ENCODE measurements around the gene EIF6. TPM values are rescaled to one million over a fixed set of nuclear protein-coding genes. Genes with fewer than 3 reads are reported as not detected.
A peak's percentile ranks its signal among the peaks of the same experiment; 100 is the strongest.

Gene EIF6
- total and polyA plus RNA-seq, 9 of the 15 experiments (the other 6 are each of a cell fraction or from before 2014, with no cell fraction given), result 165 to 832 (median 229) TPM

DNA sequence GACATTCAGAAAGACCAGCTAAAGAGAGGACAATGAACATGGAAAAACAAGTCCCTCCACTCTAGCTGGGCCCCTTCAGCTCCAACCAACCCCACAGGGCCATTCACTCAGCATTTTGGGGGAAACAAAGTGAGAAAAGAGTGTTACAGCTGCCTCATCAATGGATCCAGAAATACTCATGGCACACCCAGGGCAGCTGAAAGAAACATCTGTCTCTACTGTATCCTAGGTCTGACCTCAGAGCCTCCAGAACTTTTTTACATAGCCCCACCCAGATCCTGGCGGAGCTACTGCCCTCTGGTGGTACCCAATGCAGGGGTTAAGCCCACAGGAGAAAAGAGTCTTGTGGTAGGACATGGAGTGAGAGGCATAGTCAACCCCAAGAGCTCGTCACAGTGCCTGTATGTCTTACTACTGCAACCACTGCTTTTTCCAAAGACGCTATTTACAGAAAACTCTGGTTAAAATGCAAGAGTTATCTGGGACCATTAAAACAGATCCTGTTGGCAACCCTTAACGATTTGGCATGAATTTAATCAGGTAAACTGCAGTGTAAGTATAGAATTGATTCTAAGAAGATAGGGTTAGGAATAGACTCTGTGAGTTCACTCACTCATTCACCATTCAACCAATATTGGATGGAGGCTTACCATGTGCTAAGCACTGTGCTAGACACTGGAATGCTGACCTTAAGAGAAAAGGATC is 45.0 kb upstream of the EIF6 start (continued):
- TF ChIP-seq, protein P1, sequence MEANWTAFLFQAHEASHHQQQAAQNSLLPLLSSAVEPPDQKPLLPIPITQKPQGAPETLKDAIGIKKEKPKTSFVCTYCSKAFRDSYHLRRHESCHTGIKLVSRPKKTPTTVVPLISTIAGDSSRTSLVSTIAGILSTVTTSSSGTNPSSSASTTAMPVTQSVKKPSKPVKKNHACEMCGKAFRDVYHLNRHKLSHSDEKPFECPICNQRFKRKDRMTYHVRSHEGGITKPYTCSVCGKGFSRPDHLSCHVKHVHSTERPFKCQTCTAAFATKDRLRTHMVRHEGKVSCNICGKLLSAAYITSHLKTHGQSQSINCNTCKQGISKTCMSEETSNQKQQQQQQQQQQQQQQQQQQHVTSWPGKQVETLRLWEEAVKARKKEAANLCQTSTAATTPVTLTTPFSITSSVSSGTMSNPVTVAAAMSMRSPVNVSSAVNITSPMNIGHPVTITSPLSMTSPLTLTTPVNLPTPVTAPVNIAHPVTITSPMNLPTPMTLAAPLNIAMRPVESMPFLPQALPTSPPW (CRISPR knock-in tag; IDR thresholded peaks at IDR 0.05), result peak; percentile 56
- TF ChIP-seq SETDB1 (IDR thresholded peaks at IDR 0.05; ENCODE audit: low read length) (no peak), SREBF2 (CRISPR knock-in tag; IDR thresholded peaks at IDR 0.05) (no peak), HEY1 (CRISPR knock-in tag; IDR thresholded peaks at IDR 0.05; ENCODE audit: borderline replicate concordance) (no peak), ETV6 (IDR thresholded peaks at IDR 0.05; ENCODE audit: borderline replicate concordance in 1 of 2, low read depth in 2 of 2, low read length in 1 of 2) (no peak), ETV6 (CRISPR knock-in tag; IDR thresholded peaks at IDR 0.05; ENCODE audit: borderline replicate concordance) (no peak), EGR1 (conservative IDR thresholded peaks at IDR 0.05) (no peak), ZNF12 (CRISPR knock-in tag; IDR thresholded peaks at IDR 0.05) (no peak), ZNF134 (CRISPR knock-in tag; conservative IDR thresholded peaks at IDR 0.05) (no peak), ZNF408 (CRISPR knock-in tag; IDR thresholded peaks at IDR 0.05; ENCODE audit: low read depth) (no peak), ZNF696 (CRISPR knock-in tag; conservative IDR thresholded peaks at IDR 0.05) (no peak), RAD21 (CRISPR knock-in tag; conservative IDR thresholded peaks at IDR 0.05 in 1 of 2, IDR thresholded peaks at IDR 0.05 in 1 of 2) (peak; percentile 73 to 79), ZNF175 (CRISPR knock-in tag; IDR thresholded peaks at IDR 0.05; ENCODE audit: low read depth) (no peak), GATAD2A (IDR thresholded peaks at IDR 0.05) (no peak), RCOR1 (IDR thresholded peaks at IDR 0.05; ENCODE audit: borderline replicate concordance in 1 of 2, low read depth in 2 of 2, low read length in 2 of 2) (peak in 1 of 2 experiments; percentile 50; a peak in 1 of 4 replicates)
- TF ChIP-seq, protein P2, sequence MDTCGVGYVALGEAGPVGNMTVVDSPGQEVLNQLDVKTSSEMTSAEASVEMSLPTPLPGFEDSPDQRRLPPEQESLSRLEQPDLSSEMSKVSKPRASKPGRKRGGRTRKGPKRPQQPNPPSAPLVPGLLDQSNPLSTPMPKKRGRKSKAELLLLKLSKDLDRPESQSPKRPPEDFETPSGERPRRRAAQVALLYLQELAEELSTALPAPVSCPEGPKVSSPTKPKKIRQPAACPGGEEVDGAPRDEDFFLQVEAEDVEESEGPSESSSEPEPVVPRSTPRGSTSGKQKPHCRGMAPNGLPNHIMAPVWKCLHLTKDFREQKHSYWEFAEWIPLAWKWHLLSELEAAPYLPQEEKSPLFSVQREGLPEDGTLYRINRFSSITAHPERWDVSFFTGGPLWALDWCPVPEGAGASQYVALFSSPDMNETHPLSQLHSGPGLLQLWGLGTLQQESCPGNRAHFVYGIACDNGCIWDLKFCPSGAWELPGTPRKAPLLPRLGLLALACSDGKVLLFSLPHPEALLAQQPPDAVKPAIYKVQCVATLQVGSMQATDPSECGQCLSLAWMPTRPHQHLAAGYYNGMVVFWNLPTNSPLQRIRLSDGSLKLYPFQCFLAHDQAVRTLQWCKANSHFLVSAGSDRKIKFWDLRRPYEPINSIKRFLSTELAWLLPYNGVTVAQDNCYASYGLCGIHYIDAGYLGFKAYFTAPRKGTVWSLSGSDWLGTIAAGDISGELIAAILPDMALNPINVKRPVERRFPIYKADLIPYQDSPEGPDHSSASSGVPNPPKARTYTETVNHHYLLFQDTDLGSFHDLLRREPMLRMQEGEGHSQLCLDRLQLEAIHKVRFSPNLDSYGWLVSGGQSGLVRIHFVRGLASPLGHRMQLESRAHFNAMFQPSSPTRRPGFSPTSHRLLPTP (IDR thresholded peaks at IDR 0.05; ENCODE audit: borderline replicate concordance, extremely low read depth, insufficient read length), result no peak
- TF ChIP-seq, protein P3, sequence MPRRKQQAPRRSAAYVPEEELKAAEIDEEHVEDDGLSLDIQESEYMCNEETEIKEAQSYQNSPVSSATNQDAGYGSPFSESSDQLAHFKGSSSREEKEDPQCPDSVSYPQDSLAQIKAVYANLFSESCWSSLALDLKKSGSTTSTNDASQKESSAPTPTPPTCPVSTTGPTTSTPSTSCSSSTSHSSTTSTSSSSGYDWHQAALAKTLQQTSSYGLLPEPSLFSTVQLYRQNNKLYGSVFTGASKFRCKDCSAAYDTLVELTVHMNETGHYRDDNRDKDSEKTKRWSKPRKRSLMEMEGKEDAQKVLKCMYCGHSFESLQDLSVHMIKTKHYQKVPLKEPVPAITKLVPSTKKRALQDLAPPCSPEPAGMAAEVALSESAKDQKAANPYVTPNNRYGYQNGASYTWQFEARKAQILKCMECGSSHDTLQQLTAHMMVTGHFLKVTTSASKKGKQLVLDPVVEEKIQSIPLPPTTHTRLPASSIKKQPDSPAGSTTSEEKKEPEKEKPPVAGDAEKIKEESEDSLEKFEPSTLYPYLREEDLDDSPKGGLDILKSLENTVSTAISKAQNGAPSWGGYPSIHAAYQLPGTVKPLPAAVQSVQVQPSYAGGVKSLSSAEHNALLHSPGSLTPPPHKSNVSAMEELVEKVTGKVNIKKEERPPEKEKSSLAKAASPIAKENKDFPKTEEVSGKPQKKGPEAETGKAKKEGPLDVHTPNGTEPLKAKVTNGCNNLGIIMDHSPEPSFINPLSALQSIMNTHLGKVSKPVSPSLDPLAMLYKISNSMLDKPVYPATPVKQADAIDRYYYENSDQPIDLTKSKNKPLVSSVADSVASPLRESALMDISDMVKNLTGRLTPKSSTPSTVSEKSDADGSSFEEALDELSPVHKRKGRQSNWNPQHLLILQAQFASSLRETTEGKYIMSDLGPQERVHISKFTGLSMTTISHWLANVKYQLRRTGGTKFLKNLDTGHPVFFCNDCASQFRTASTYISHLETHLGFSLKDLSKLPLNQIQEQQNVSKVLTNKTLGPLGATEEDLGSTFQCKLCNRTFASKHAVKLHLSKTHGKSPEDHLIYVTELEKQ (CRISPR knock-in tag; IDR thresholded peaks at IDR 0.05), result no peak
- TF ChIP-seq, protein P4, sequence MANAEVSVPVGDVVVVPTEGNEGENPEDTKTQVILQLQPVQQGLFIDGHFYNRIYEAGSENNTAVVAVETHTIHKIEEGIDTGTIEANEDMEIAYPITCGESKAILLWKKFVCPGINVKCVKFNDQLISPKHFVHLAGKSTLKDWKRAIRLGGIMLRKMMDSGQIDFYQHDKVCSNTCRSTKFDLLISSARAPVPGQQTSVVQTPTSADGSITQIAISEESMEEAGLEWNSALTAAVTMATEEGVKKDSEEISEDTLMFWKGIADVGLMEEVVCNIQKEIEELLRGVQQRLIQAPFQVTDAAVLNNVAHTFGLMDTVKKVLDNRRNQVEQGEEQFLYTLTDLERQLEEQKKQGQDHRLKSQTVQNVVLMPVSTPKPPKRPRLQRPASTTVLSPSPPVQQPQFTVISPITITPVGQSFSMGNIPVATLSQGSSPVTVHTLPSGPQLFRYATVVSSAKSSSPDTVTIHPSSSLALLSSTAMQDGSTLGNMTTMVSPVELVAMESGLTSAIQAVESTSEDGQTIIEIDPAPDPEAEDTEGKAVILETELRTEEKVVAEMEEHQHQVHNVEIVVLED (CRISPR knock-in tag; IDR thresholded peaks at IDR 0.05), result no peak

Measured in K562 (cell line).